GM12878 (cell line): ENCODE measurements around the gene APLP2. TPM values are rescaled to one million over a fixed set of nuclear protein-coding genes. Genes with fewer than 3 reads are reported as not detected.

Experiments
- ATAC-seq: fragments of 200-7000 bp; cut with Tn5 transposase; 3 replicates; pipeline ENCODE4 v1.9.1; 2020; ENCODE audit warnings: mild to moderate bottlenecking, moderate library complexity
- BruUV-seq: library from RNA; stranded (reverse); fragments of 400-500 nt; replicated peaks from 2 replicates; lab custom pipeline; 2021; lab: Mats Ljungman, UMichigan
- CTCF ChIA-PET: fragments of 300-600 bp; sonication (Branson Sonifier 250); formaldehyde crosslinking; extraction: SDS; loops from one replicate; lab custom pipeline; 2021; ENCODE audit warnings: inconsistent platforms; lab: Yijun Ruan, JAX
- POLR2A ChIA-PET: fragments of 350-600 bp; formaldehyde crosslinking; extraction: SDS; loops from one replicate; lab custom pipeline; 2021; ENCODE audit warnings: inconsistent platforms; lab: Charles Lee
- RAD21 ChIA-PET: fragments of 300-600 bp; sonication (Branson Sonifier 250); formaldehyde crosslinking; loops from one replicate; lab custom pipeline; 2023; ENCODE audit warnings: antibody characterized with exemption; ENCODE audit not compliant: unreplicated experiment; lab: Charles Lee
- SMC1A ChIA-PET: fragments of 300-600 bp; sonication (Branson Sonifier 250); formaldehyde crosslinking; loops from one replicate; lab custom pipeline; 2023; ENCODE audit not compliant: unreplicated experiment, uncharacterized antibody; lab: Charles Lee
- DNase-seq: peaks from one replicate; pipeline ENCODE4 v3.0.0-alpha.2; 2011; ENCODE audit warnings: low read depth, low spot score
- FAIRE-seq: peaks from 3 replicates; lab custom pipeline; 2011; peaks lifted over from hg19 to GRCh38; lab: Jason Lieb, UNC
- H2AFZ ChIP-seq: 2 replicates; pipeline ENCODE4 v1.6.0; 2011; ENCODE audit warnings: low read depth, low read length, control low read depth; ENCODE audit not compliant: control insufficient read depth
- H3K27ac ChIP-seq: 2 replicates; pipeline ENCODE4 v1.5.1; 2011; ENCODE audit warnings: control low read depth; ENCODE audit not compliant: control insufficient read depth, insufficient read depth
- H3K27me3 ChIP-seq, 2 experiments: replicated peaks in 1 of 2; 2 replicates each; pipeline versions ENCODE4 v1.6.0 to v1.6.1; 2011; ENCODE audit warnings: low read length in 1 of 2; ENCODE audit not compliant: control insufficient read depth in 2 of 2, insufficient read depth in 2 of 2
- H3K36me3 ChIP-seq, 2 experiments: 2 replicates each; pipeline ENCODE4 v1.5.1; 2011; ENCODE audit warnings: low read length in 1 of 2; ENCODE audit not compliant: control insufficient read depth in 2 of 2, insufficient read depth in 2 of 2
- H3K4me1 ChIP-seq: 2 replicates; pipeline ENCODE4 v1.6.1; 2011; ENCODE audit warnings: mild to moderate bottlenecking, low read length, moderate library complexity, mixed read lengths; ENCODE audit not compliant: control insufficient read depth, insufficient read depth
- H3K4me2 ChIP-seq: 2 replicates; pipeline ENCODE4 v1.6.0; 2011; ENCODE audit warnings: control low read depth; ENCODE audit not compliant: control insufficient read depth, insufficient read depth
- H3K4me3 ChIP-seq: fragments of 200-600 bp; sonication (generic); 2 replicates; pipeline ENCODE4 v1.5.1; 2016
- H3K79me2 ChIP-seq: 2 replicates; pipeline ENCODE4 v1.6.0; 2011; ENCODE audit warnings: low read length; ENCODE audit not compliant: control insufficient read depth, insufficient read depth
- H3K9ac ChIP-seq: 2 replicates; pipeline ENCODE4 v1.8.0; 2011; ENCODE audit warnings: low read length, control low read depth, mixed read lengths; ENCODE audit not compliant: control insufficient read depth, insufficient read depth
- H3K9me3 ChIP-seq: replicated peaks from 3 replicates; pipeline ENCODE4 v1.5.1; 2011; ENCODE audit warnings: mild to moderate bottlenecking, low read length; ENCODE audit not compliant: control insufficient read depth, insufficient read depth
- H4K20me1 ChIP-seq: 2 replicates; pipeline ENCODE4 v1.6.0; 2011; ENCODE audit not compliant: control insufficient read depth, insufficient read depth
- CEBPZ ChIP-seq: fragments of 150-350 bp; IDR thresholded peaks from 2 replicates; pipeline ENCODE4 v1.6.1; 2016; ENCODE audit warnings: low read depth, low read length
- USF1 ChIP-seq: IDR thresholded peaks from 2 replicates; pipeline ENCODE4 v1.6.1; 2011; ENCODE audit warnings: borderline replicate concordance, low read depth, mild to moderate bottlenecking, moderate library complexity, mixed read lengths, low read length; ENCODE audit not compliant: insufficient read depth; ENCODE audit errors: extremely low read length
- WGBS: methylation state at CpG from one replicate; pipeline ENCODE4 v1.1.6; 2016; ENCODE audit warnings: low lambda C conversion rate; ENCODE audit not compliant: insufficient replicate concordance, insufficient coverage; ENCODE audit errors: missing lambda C conversion rate; 5-methylcytosine and 5-hydroxymethylcytosine counted together
- in situ Hi-C: fragments of 300-500 bp; cut with MboI; formaldehyde crosslinking; loops from 9 replicates; pipeline ENCODE4 v1.14.3; 2018; ENCODE audit warnings: mixed read lengths
- intact Hi-C: fragments of 100-400 bp; cut with micrococcal nuclease; formaldehyde crosslinking; loops from one replicate; pipeline ENCODE4 v1.14.2; 2022; ENCODE audit not compliant: unreplicated experiment
- polyA plus RNA-seq, 11 experiments: library from polyadenylated mRNA; depleted of rRNA in 4 of 11; unstranded in 6 of 11; stranded (reverse) in 5 of 11; fragments of >200 nt; fragmentation: Nextera tagmentation in 4 of 11; fragmentation: Illumina TruSeq in 1 of 11; extraction: Ambion mirVana in 4 of 11; extraction: Trizol in 1 of 11; gene quantifications; 1 replicate in 1 of 11; 2 replicates in 10 of 11; pipeline versions ENCODE4 v1.2.1 to v1.2.3, GENCODE V29; 2011 to 2016; ENCODE audit warnings: inconsistent platforms in 2 of 11, missing spikeins in 2 of 11, low read depth in 1 of 11
- total RNA-seq, 4 experiments: library from RNA; depleted of rRNA in 3 of 4; stranded (reverse); fragments of >200 nt in 3 of 4; fragmentation: Illumina TruSeq in 1 of 4; extraction: Trizol in 1 of 4; gene quantifications; 2 replicates each; pipeline versions ENCODE4 v1.2.1 to v1.2.3, GENCODE V29; 2013 to 2021

The APLP2 gene
- total and polyA plus RNA-seq, 10 of the 15 experiments (the other 5 are each of a cell fraction or from before 2014, with no cell fraction given): 2.3 to 38.8 (median 21.3) TPM

- TF ChIP-seq CEBPZ (no peak), USF1 (no peak)
- in situ Hi-C loops (no loop called here), intact Hi-C loops (no loop called here)
- H3K9ac ChIP-seq: no peak overlapping the region
- ATAC-seq (no peak), DNase-seq (no peak), FAIRE-seq (no peak)
- no peaks in the 10 kb centered on the region for H3K4me1 ChIP-seq
- H3K9me3 ChIP-seq: no peaks in the 10 kb centered on the region
- no peak overlapping the region for H3K27ac ChIP-seq
- WGBS: 66% methylated on average over 14 of the region's 14 CpGs
- no peaks in the 10 kb centered on the region for H3K79me2 ChIP-seq
- no peak overlapping the region for H2AFZ ChIP-seq
- H4K20me1 ChIP-seq: no peaks in the 10 kb centered on the region
- ChIA-PET SMC1A (no interaction called here), POLR2A (no interaction called here), CTCF (no interaction called here), RAD21 (no interaction called here)
- no peak overlapping the region for H3K4me2 ChIP-seq
- no peaks in the 10 kb centered on the region for H3K27me3 ChIP-seq
- H3K4me3 ChIP-seq: no peak overlapping the region
- no TSS peak for BruUV-seq
- no peaks in the 10 kb centered on the region for H3K36me3 ChIP-seq
Measured at GRCh38 chr11:130191896-130192295, 122.2 kb downstream of the APLP2 start.
